GM21717 (cell line): ENCODE measurements around the gene ZNF264.
"Not testable (repeated sequence)": the region's sequence is repeated elsewhere in the genome, so short reads cannot be mapped to it uniquely, and the experiment has no call there.

Experiments
- ATAC-seq: cut with Tn5 transposase; IDR thresholded peaks from one replicate; pipeline ENCODE4 v1.9.1; 2021; ENCODE audit warnings: mild to moderate bottlenecking, moderate library complexity; ENCODE audit not compliant: unreplicated experiment

ZNF264 gene

GRCh38 chr19:57191141-57192076 is at the start of gene ZNF264:
TSS of gene ZNF264 (plus strand) at chr19:57191500. CDS start at chr19:57191914, 414 bp downstream.
- ATAC-seq = peak; percentile 96

GRCh38 chr19:57141699-57142098 is 49.6 kb upstream of the ZNF264 start:
- no peak for ATAC-seq

- no peak for ATAC-seq
These were observed 38.4 kb upstream of the ZNF264 start for GRCh38 chr19:57152921-57153320.

- no peak for ATAC-seq
These were observed 29.2 kb upstream of the ZNF264 start for GRCh38 chr19:57161985-57162539.

GRCh38 chr19:57165846-57166245 is 25.5 kb upstream of the ZNF264 start:
- ATAC-seq = no peak

- no peak for ATAC-seq
These were observed 23.9 kb upstream of the ZNF264 start, which contains the start of gene DUXA for GRCh38 chr19:57167385-57167784. TSS of gene DUXA (minus strand) at chr19:57167485. CDS start at chr19:57167443, 42 bp downstream.

- ATAC-seq = no peak
These were observed 19.7 kb upstream of the ZNF264 start for GRCh38 chr19:57171551-57172081.

GRCh38 chr19:57190301-57190700 is 999 bp upstream of the ZNF264 start:
- ATAC-seq = no peak

- no peak for ATAC-seq
These were observed 749 bp downstream of the ZNF264 start for GRCh38 chr19:57192077-57192420.

GRCh38 chr19:57192993-57193392 is 1.7 kb downstream of the ZNF264 start:
- no peak for ATAC-seq

GRCh38 chr19:57197874-57198273 is 6.6 kb downstream of the ZNF264 start:
- not testable (repeated sequence) for ATAC-seq

GRCh38 chr19:57202160-57202559 is 10.9 kb downstream of the ZNF264 start:
- ATAC-seq = no peak

GRCh38 chr19:57210381-57210780 is 19.1 kb downstream of the ZNF264 start:
- ATAC-seq = no peak

GRCh38 chr19:57212109-57212508 is 20.8 kb downstream of the ZNF264 start:
- no peak for ATAC-seq

- ATAC-seq = no peak
These were observed 36.2 kb downstream of the ZNF264 start for GRCh38 chr19:57227502-57227901.

GRCh38 chr19:57231686-57232085 is 40.4 kb downstream of the ZNF264 start:
- no peak for ATAC-seq

GRCh38 chr19:57233207-57233606 is 41.9 kb downstream of the ZNF264 start:
- no peak for ATAC-seq

- no peak for ATAC-seq
These were observed 48.6 kb downstream of the ZNF264 start for GRCh38 chr19:57239982-57240310.

GRCh38 chr19:57240311-57241090 is 49.2 kb downstream of the ZNF264 start, which contains the start of gene ZNF805:
TSS of gene ZNF805 (plus strand) at chr19:57240632. CDS start at chr19:57240892, 260 bp downstream.
- ATAC-seq = peak; percentile 85

GRCh38 chr19:57241176-57241575 is 49.9 kb downstream of the ZNF264 start:
- no peak for ATAC-seq

- no peak for ATAC-seq
These were observed 51.5 kb downstream of the ZNF264 start for GRCh38 chr19:57242821-57243220.
